ENCODE measurements around the gene IP6K1.
"Not testable (repeated sequence)": the region's sequence is repeated elsewhere in the genome, so short reads cannot be mapped to it uniquely, and the experiment has no call there.

The IP6K1 gene

GRCh38 chr3:49761661-49762060 is 24.7 kb downstream of the IP6K1 start:
- DNase-seq, result no peak

- DNase-seq, result no peak
These were observed 27.1 kb downstream of the IP6K1 start for GRCh38 chr3:49759226-49759625.

GRCh38 chr3:49757197-49757596 is 29.1 kb downstream of the IP6K1 start:
- DNase-seq, result no peak

GRCh38 chr3:49756036-49756435 is 30.3 kb downstream of the IP6K1 start:
- DNase-seq, result no peak

- no peak for DNase-seq
These were observed 31.8 kb downstream of the IP6K1 start for GRCh38 chr3:49754536-49754935.

- no peak for DNase-seq
These were observed 34.8 kb downstream of the IP6K1 start for GRCh38 chr3:49751501-49751900.

GRCh38 chr3:49750056-49750455 is 36.3 kb downstream of the IP6K1 start:
- DNase-seq, result no peak

GRCh38 chr3:49748874-49749273 is 37.5 kb downstream of the IP6K1 start:
- DNase-seq, result not testable (repeated sequence)

GRCh38 chr3:49747792-49748480 is 38.4 kb downstream of the IP6K1 start:
- DNase-seq, result no peak

GRCh38 chr3:49745986-49746385 is 40.4 kb downstream of the IP6K1 start:
- DNase-seq, result no peak

GRCh38 chr3:49740427-49740826 is 45.9 kb downstream of the IP6K1 start:
- DNase-seq, result no peak

- DNase-seq, result no peak
These were observed 48.2 kb downstream of the IP6K1 start for GRCh38 chr3:49738067-49738713.

GRCh38 chr3:49734752-49735151 is 51.6 kb downstream of the IP6K1 start:
- DNase-seq, result no peak

GRCh38 chr3:49733551-49733950 is 52.8 kb downstream of the IP6K1 start:
- DNase-seq, result no peak

GRCh38 chr3:49732597-49732996 is 53.7 kb downstream of the IP6K1 start:
- DNase-seq, result no peak

- no peak for DNase-seq
These were observed 56.3 kb downstream of the IP6K1 start for GRCh38 chr3:49729966-49730609.

GRCh38 chr3:49727924-49728361 is 58.4 kb downstream of the IP6K1 start:
- no peak for DNase-seq

- DNase-seq, result no peak
These were observed 59.0 kb downstream of the IP6K1 start for GRCh38 chr3:49727154-49727923.

- DNase-seq, result no peak
These were observed 60.2 kb downstream of the IP6K1 start for GRCh38 chr3:49725906-49726681.

- DNase-seq, result no peak
These were observed 61.8 kb downstream of the IP6K1 start for GRCh38 chr3:49724586-49724985.

GRCh38 chr3:49723628-49724551 is 62.5 kb downstream of the IP6K1 start, which contains the start of gene GMPPB:
Gene GMPPB (minus strand): TSS chr3:49723951. CDS start chr3:49723726, 225 bp downstream.
- DNase-seq, result peak; percentile 96

Data from activated CD4-positive, alpha-beta T cell treated with anti-CD3 and anti-CD28 coated beads for 48 hours (primary cell).